Sigmoid colon (tissue), 7 donors: Measurements from ENCODE around the gene IGDCC3. TPM values are rescaled to one million over a fixed set of nuclear protein-coding genes. Genes with fewer than 3 reads are reported as not detected.

Source experiments
- DNase-seq: peaks from one replicate; pipeline ENCODE4 v3.0.0-alpha.2; 2019
- H3K27ac ChIP-seq, 4 donors: fragments of 200-600 bp; sonication (generic); one replicate each; pipeline ENCODE4 v1.5.1; 2016 to 2019; ENCODE audit warnings: mild to moderate bottlenecking in 1 of 4
- H3K27me3 ChIP-seq, 3 donors: fragments of 200-600 bp; sonication (generic); one replicate each; pipeline ENCODE4 v1.5.1; 2019; ENCODE audit warnings: mild to moderate bottlenecking in 1 of 3
- H3K36me3 ChIP-seq, 4 donors: fragments of 200-600 bp; sonication (generic); one replicate each; pipeline ENCODE4 v1.5.1; 2016 to 2019
- H3K4me1 ChIP-seq, 4 donors: fragments of 200-600 bp; sonication (generic); one replicate each; pipeline ENCODE4 v1.5.1; 2017 to 2019
- H3K4me3 ChIP-seq, 4 donors: fragments of 200-600 bp; sonication (generic); one replicate each; pipeline ENCODE4 v1.5.1; 2017 to 2019; ENCODE audit warnings: mild to moderate bottlenecking in 2 of 4, moderate library complexity in 1 of 4
- H3K9me3 ChIP-seq, 4 donors: fragments of 200-600 bp in 3 of 4; sonication (generic) in 3 of 4; one replicate each; pipeline versions ENCODE4 v1.5.1 to v1.6.1; 2013 to 2019
- CTCF ChIP-seq, 4 experiments: fragments of 450-650 bp in 3 of 4; fragments of 200-600 bp in 1 of 4; IDR thresholded peaks; one replicate each; pipeline ENCODE4 v1.5.1; 2016 to 2019; ENCODE audit warnings: antibody characterized with exemption in 4 of 4, mild to moderate bottlenecking in 3 of 4, moderate library complexity in 2 of 4
- EP300 ChIP-seq, 4 donors: sonication (generic); formaldehyde crosslinking; IDR thresholded peaks; one replicate each; pipeline ENCODE4 v1.6.1; 2017; ENCODE audit warnings: antibody characterized with exemption in 4 of 4
- POLR2A ChIP-seq, 2 donors: fragments of 450-650 bp; IDR thresholded peaks; one replicate each; pipeline ENCODE4 v1.6.1; 2016; ENCODE audit warnings: antibody characterized with exemption in 2 of 2, mild to moderate bottlenecking in 2 of 2, moderate library complexity in 2 of 2
- POLR2AphosphoS5 ChIP-seq, 4 donors: sonication (generic); formaldehyde crosslinking; IDR thresholded peaks; one replicate each; pipeline ENCODE4 v1.6.1; 2017; ENCODE audit warnings: antibody characterized with exemption in 4 of 4
- WGBS, 2 donors: extraction: QIAGEN DNeasy Blood & Tissue Kit; methylation state at CpG; one replicate each; pipeline ENCODE4 v1.1.7; 2013; 5-methylcytosine and 5-hydroxymethylcytosine counted together
- intact Hi-C: fragments of 100-400 bp; cut with DNase I; formaldehyde crosslinking; loops from one replicate; pipeline ENCODE4 v1.15.1; 2023
- polyA plus RNA-seq, 3 donors: library from polyadenylated mRNA; stranded (reverse); fragments of 200-250 nt; gene quantifications; one replicate each; pipeline ENCODE4 v1.2.3, GENCODE V29; 2013
- total RNA-seq, 4 donors: library from RNA; depleted of rRNA; stranded (reverse); fragments of >200 nt; gene quantifications; one replicate each; pipeline ENCODE4 v1.1.0, GENCODE V29; 2016
- donor health status: healthy with polysubstance abuse.
- donor health status: Bipolar disorder and iron deficiency.
- donor health status: healthy.

Gene IGDCC3
- total and polyA plus RNA-seq, 7 donors, result under 0.01 to 0.55 (median 0.12) TPM; not detected in 2

- WGBS, 2 donors, result 62 to 91% methylated on average over 13 of the region's 13 CpGs
- intact Hi-C loops, result no loop called here
- TF ChIP-seq CTCF (IDR thresholded peaks at IDR 0.05) (no peak), EP300 (IDR thresholded peaks at IDR 0.05) (no peak), POLR2A (IDR thresholded peaks at IDR 0.05) (no peak), POLR2AphosphoS5 (IDR thresholded peaks at IDR 0.05) (no peak)
- no peaks in the 10 kb centered on the region for H3K36me3 ChIP-seq
- no peak for DNase-seq
- no peaks in the 10 kb centered on the region for H3K9me3 ChIP-seq
- H3K4me3 ChIP-seq, result no peak overlapping the region
- no peak overlapping the region for H3K27ac ChIP-seq
- peaks cover 14 to 38% (median 28%) of the 10 kb centered on the region in 3 donors for H3K27me3 ChIP-seq
- peaks cover 0 to 13% (median 9%) of the 10 kb centered on the region in 4 donors for H3K4me1 ChIP-seq
Observed at GRCh38 chr15:65393091-65393490, 15.3 kb upstream of the IGDCC3 start.

GRCh38 chr15:65392368-65392767, 14.6 kb upstream of the IGDCC3 start:
- no peak overlapping the region for H3K4me3 ChIP-seq
- no peak for DNase-seq
- H3K36me3 ChIP-seq, result no peaks in the 10 kb centered on the region
- TF ChIP-seq POLR2AphosphoS5 (IDR thresholded peaks at IDR 0.05) (no peak), POLR2A (IDR thresholded peaks at IDR 0.05) (no peak), CTCF (IDR thresholded peaks at IDR 0.05) (no peak)
- no peaks in the 10 kb centered on the region for H3K9me3 ChIP-seq
- peaks cover 14 to 30% (median 28%) of the 10 kb centered on the region in 3 donors for H3K27me3 ChIP-seq
- WGBS, 2 donors, result 82 to 91% methylated on average over 2 of the region's 2 CpGs
- no peak overlapping the region for H3K27ac ChIP-seq
- intact Hi-C loops, result no loop called here
- peaks cover 0 to 13% (median 9%) of the 10 kb centered on the region in 4 donors for H3K4me1 ChIP-seq

GRCh38 chr15:65391732-65392131, 13.9 kb upstream of the IGDCC3 start:
- no peaks in the 10 kb centered on the region for H3K36me3 ChIP-seq
- H3K27ac ChIP-seq, result no peak overlapping the region
- no peak for TF ChIP-seq POLR2A (IDR thresholded peaks at IDR 0.05)
- no peak for TF ChIP-seq POLR2AphosphoS5 (IDR thresholded peaks at IDR 0.05)
- TF ChIP-seq EP300 (IDR thresholded peaks at IDR 0.05), result no peak
- TF ChIP-seq CTCF (IDR thresholded peaks at IDR 0.05), result no peak
- intact Hi-C loops, result no loop called here
- no peak overlapping the region for H3K4me3 ChIP-seq
- peaks cover 13 to 24% (median 23%) of the 10 kb centered on the region in 3 donors for H3K27me3 ChIP-seq
- H3K4me1 ChIP-seq, result peaks cover 0 to 12% (median 9%) of the 10 kb centered on the region in 4 donors
- no peak for DNase-seq
- WGBS, 2 donors, result 78 to 87% methylated on average over 10 of the region's 10 CpGs
- no peaks in the 10 kb centered on the region for H3K9me3 ChIP-seq

GRCh38 chr15:65390447-65390846, 12.6 kb upstream of the IGDCC3 start:
- Histone ChIP-seq H3K9me3 (no peaks in the 10 kb centered on the region), H3K36me3 (no peaks in the 10 kb centered on the region), H3K27ac (no peak overlapping the region), H3K27me3 (peaks cover 3 to 11% (median 10%) of the 10 kb centered on the region in 3 donors), H3K4me3 (no peak overlapping the region), H3K4me1 (peaks cover 0 to 10% (median 6%) of the 10 kb centered on the region in 4 donors)
- 71 to 94% methylated on average over 1 of the region's 1 CpG for WGBS, 2 donors
- TF ChIP-seq CTCF (IDR thresholded peaks at IDR 0.05) (no peak), POLR2AphosphoS5 (IDR thresholded peaks at IDR 0.05) (no peak), EP300 (IDR thresholded peaks at IDR 0.05) (no peak), POLR2A (IDR thresholded peaks at IDR 0.05) (no peak)
- DNase-seq, result no peak
- intact Hi-C loops, result no loop called here

GRCh38 chr15:65389226-65389625, 11.4 kb upstream of the IGDCC3 start:
- H3K36me3 ChIP-seq, result no peaks in the 10 kb centered on the region
- no peak overlapping the region for H3K27ac ChIP-seq
- TF ChIP-seq EP300 (IDR thresholded peaks at IDR 0.05) (no peak), POLR2A (IDR thresholded peaks at IDR 0.05) (no peak), POLR2AphosphoS5 (IDR thresholded peaks at IDR 0.05) (no peak), CTCF (IDR thresholded peaks at IDR 0.05) (no peak)
- intact Hi-C loops, result loop anchor here (10.0 kb wide), 1 partner anchor 194 kb away; no protein-coding TSS in a partner anchor
- no peaks in the 10 kb centered on the region for H3K27me3 ChIP-seq
- DNase-seq, result no peak
- WGBS, 2 donors, result 76 to 87% methylated on average over 10 of the region's 10 CpGs
- H3K4me3 ChIP-seq, result no peak overlapping the region
- H3K9me3 ChIP-seq, result no peaks in the 10 kb centered on the region
- peaks cover 0 to 19% (median 17%) of the 10 kb centered on the region in 4 donors for H3K4me1 ChIP-seq
